GM12878 (cell line): Measurements from ENCODE around the gene RBMS1. TPM values are rescaled to one million over a fixed set of nuclear protein-coding genes. Genes with fewer than 3 reads are reported as not detected.

Experiments used
- ATAC-seq: fragments of 200-7000 bp; cut with Tn5 transposase; 3 replicates; pipeline ENCODE4 v1.9.1; 2020; ENCODE audit warnings: mild to moderate bottlenecking, moderate library complexity
- BruUV-seq: library from RNA; stranded (reverse); fragments of 400-500 nt; replicated peaks from 2 replicates; lab custom pipeline; 2021; lab: Mats Ljungman, UMichigan
- CTCF ChIA-PET: fragments of 300-600 bp; sonication (Branson Sonifier 250); formaldehyde crosslinking; extraction: SDS; loops from one replicate; lab custom pipeline; 2021; ENCODE audit warnings: inconsistent platforms; lab: Yijun Ruan, JAX
- POLR2A ChIA-PET: fragments of 350-600 bp; formaldehyde crosslinking; extraction: SDS; loops from one replicate; lab custom pipeline; 2021; ENCODE audit warnings: inconsistent platforms; lab: Charles Lee
- RAD21 ChIA-PET: fragments of 300-600 bp; sonication (Branson Sonifier 250); formaldehyde crosslinking; loops from one replicate; lab custom pipeline; 2023; ENCODE audit warnings: antibody characterized with exemption; ENCODE audit not compliant: unreplicated experiment; lab: Charles Lee
- SMC1A ChIA-PET: fragments of 300-600 bp; sonication (Branson Sonifier 250); formaldehyde crosslinking; loops from one replicate; lab custom pipeline; 2023; ENCODE audit not compliant: unreplicated experiment, uncharacterized antibody; lab: Charles Lee
- DNase-seq: peaks from one replicate; pipeline ENCODE4 v3.0.0-alpha.2; 2011; ENCODE audit warnings: low read depth, low spot score
- FAIRE-seq: peaks from 3 replicates; lab custom pipeline; 2011; peaks lifted over from hg19 to GRCh38; lab: Jason Lieb, UNC
- H2AFZ ChIP-seq: 2 replicates; pipeline ENCODE4 v1.6.0; 2011; ENCODE audit warnings: low read depth, low read length, control low read depth; ENCODE audit not compliant: control insufficient read depth
- H3K27ac ChIP-seq: 2 replicates; pipeline ENCODE4 v1.5.1; 2011; ENCODE audit warnings: control low read depth; ENCODE audit not compliant: control insufficient read depth, insufficient read depth
- H3K27me3 ChIP-seq, 2 experiments: replicated peaks in 1 of 2; 2 replicates each; pipeline versions ENCODE4 v1.6.0 to v1.6.1; 2011; ENCODE audit warnings: low read length in 1 of 2; ENCODE audit not compliant: control insufficient read depth in 2 of 2, insufficient read depth in 2 of 2
- H3K36me3 ChIP-seq, 2 experiments: 2 replicates each; pipeline ENCODE4 v1.5.1; 2011; ENCODE audit warnings: low read length in 1 of 2; ENCODE audit not compliant: control insufficient read depth in 2 of 2, insufficient read depth in 2 of 2
- H3K4me1 ChIP-seq: 2 replicates; pipeline ENCODE4 v1.6.1; 2011; ENCODE audit warnings: mild to moderate bottlenecking, low read length, moderate library complexity, mixed read lengths; ENCODE audit not compliant: control insufficient read depth, insufficient read depth
- H3K4me2 ChIP-seq: 2 replicates; pipeline ENCODE4 v1.6.0; 2011; ENCODE audit warnings: control low read depth; ENCODE audit not compliant: control insufficient read depth, insufficient read depth
- H3K4me3 ChIP-seq: fragments of 200-600 bp; sonication (generic); 2 replicates; pipeline ENCODE4 v1.5.1; 2016
- H3K79me2 ChIP-seq: 2 replicates; pipeline ENCODE4 v1.6.0; 2011; ENCODE audit warnings: low read length; ENCODE audit not compliant: control insufficient read depth, insufficient read depth
- H3K9ac ChIP-seq: 2 replicates; pipeline ENCODE4 v1.8.0; 2011; ENCODE audit warnings: low read length, control low read depth, mixed read lengths; ENCODE audit not compliant: control insufficient read depth, insufficient read depth
- H3K9me3 ChIP-seq: replicated peaks from 3 replicates; pipeline ENCODE4 v1.5.1; 2011; ENCODE audit warnings: mild to moderate bottlenecking, low read length; ENCODE audit not compliant: control insufficient read depth, insufficient read depth
- H4K20me1 ChIP-seq: 2 replicates; pipeline ENCODE4 v1.6.0; 2011; ENCODE audit not compliant: control insufficient read depth, insufficient read depth
- BMI1 ChIP-seq: fragments of 450-650 bp; IDR thresholded peaks from 2 replicates; pipeline ENCODE4 v1.6.1; 2016; ENCODE audit warnings: mild to moderate bottlenecking, moderate library complexity, borderline replicate concordance
- CUX1 ChIP-seq: IDR thresholded peaks from 2 replicates; pipeline ENCODE4 v1.6.1; 2012; ENCODE audit warnings: improper control_type of control experiment, low read depth, low read length; ENCODE audit not compliant: insufficient replicate concordance
- EED ChIP-seq: sonication (generic); IDR thresholded peaks from 2 replicates; pipeline ENCODE4 v1.6.1; 2016; ENCODE audit warnings: antibody characterized with exemption, low read depth
- IRF3 ChIP-seq: fragments of 450-650 bp; IDR thresholded peaks from 2 replicates; pipeline ENCODE4 v1.6.1; 2014; ENCODE audit warnings: mild to moderate bottlenecking
- LARP7 ChIP-seq: fragments of 450-650 bp; IDR thresholded peaks from 2 replicates; pipeline ENCODE4 v1.6.1; 2017; ENCODE audit warnings: mild to moderate bottlenecking
- MYB ChIP-seq: fragments of 150-350 bp; IDR thresholded peaks from 2 replicates; pipeline ENCODE4 v1.6.1; 2014; ENCODE audit warnings: mild to moderate bottlenecking, low read depth, low read length, borderline replicate concordance
- NFYA ChIP-seq: IDR thresholded peaks from 2 replicates; pipeline ENCODE4 v1.6.1; 2011; ENCODE audit warnings: low read depth, mild to moderate bottlenecking, low read length, improper control_type of control experiment, borderline replicate concordance
- NR2C1 ChIP-seq: fragments of 450-650 bp; IDR thresholded peaks from 2 replicates; pipeline ENCODE4 v1.6.1; 2017; ENCODE audit warnings: antibody characterized with exemption, mild to moderate bottlenecking, moderate library complexity
- SIX5 ChIP-seq: IDR thresholded peaks from 2 replicates; pipeline ENCODE4 v1.6.1; 2011; ENCODE audit warnings: mild to moderate bottlenecking, low read depth, low read length, moderate library complexity; ENCODE audit not compliant: severe bottlenecking
- SMARCA5 ChIP-seq: fragments of 450-650 bp; IDR thresholded peaks from 2 replicates; pipeline ENCODE4 v1.6.1; 2017; ENCODE audit warnings: mild to moderate bottlenecking
- SREBF1 ChIP-seq: IDR thresholded peaks from 2 replicates; pipeline ENCODE4 v1.6.1; 2012; ENCODE audit warnings: mild to moderate bottlenecking, low read length
- TAF1 ChIP-seq: IDR thresholded peaks from 2 replicates; pipeline ENCODE4 v1.6.1; 2011; ENCODE audit warnings: mild to moderate bottlenecking, low read depth, low read length, borderline replicate concordance
- ZBTB33 ChIP-seq: fragments of 450-650 bp; IDR thresholded peaks from 2 replicates; pipeline ENCODE4 v1.6.1; 2017; ENCODE audit warnings: mild to moderate bottlenecking
- ZNF384 ChIP-seq: IDR thresholded peaks from 2 replicates; pipeline ENCODE4 v1.6.1; 2012; ENCODE audit warnings: low read depth, mild to moderate bottlenecking, low read length, improper control_type of control experiment, borderline replicate concordance
- WGBS: methylation state at CpG from one replicate; pipeline ENCODE4 v1.1.6; 2016; ENCODE audit warnings: low lambda C conversion rate; ENCODE audit not compliant: insufficient replicate concordance, insufficient coverage; ENCODE audit errors: missing lambda C conversion rate; 5-methylcytosine and 5-hydroxymethylcytosine counted together
- in situ Hi-C: fragments of 300-500 bp; cut with MboI; formaldehyde crosslinking; loops from 9 replicates; pipeline ENCODE4 v1.14.3; 2018; ENCODE audit warnings: mixed read lengths
- intact Hi-C: fragments of 100-400 bp; cut with micrococcal nuclease; formaldehyde crosslinking; loops from one replicate; pipeline ENCODE4 v1.14.2; 2022; ENCODE audit not compliant: unreplicated experiment
- polyA plus RNA-seq, 11 experiments: library from polyadenylated mRNA; depleted of rRNA in 4 of 11; unstranded in 6 of 11; stranded (reverse) in 5 of 11; fragments of >200 nt; fragmentation: Nextera tagmentation in 4 of 11; fragmentation: Illumina TruSeq in 1 of 11; extraction: Ambion mirVana in 4 of 11; extraction: Trizol in 1 of 11; gene quantifications; 1 replicate in 1 of 11; 2 replicates in 10 of 11; pipeline versions ENCODE4 v1.2.1 to v1.2.3, GENCODE V29; 2011 to 2016; ENCODE audit warnings: inconsistent platforms in 2 of 11, missing spikeins in 2 of 11, low read depth in 1 of 11
- total RNA-seq, 4 experiments: library from RNA; depleted of rRNA in 3 of 4; stranded (reverse); fragments of >200 nt in 3 of 4; fragmentation: Illumina TruSeq in 1 of 4; extraction: Trizol in 1 of 4; gene quantifications; 2 replicates each; pipeline versions ENCODE4 v1.2.1 to v1.2.3, GENCODE V29; 2013 to 2021

The RBMS1 gene
- total and polyA plus RNA-seq, 10 of the 15 experiments (the other 5 are each of a cell fraction or from before 2014, with no cell fraction given), result 0.04 to 0.31 (median 0.17) TPM; not detected in 1

- BruUV-seq, result no TSS peak
- Histone ChIP-seq H3K79me2 (no peaks in the 10 kb centered on the region), H3K27ac (no peak overlapping the region), H3K27me3 (no peaks in the 10 kb centered on the region), H2AFZ (no peak overlapping the region), H3K9me3 (no peaks in the 10 kb centered on the region), H3K4me2 (no peak overlapping the region), H3K9ac (no peak overlapping the region), H4K20me1 (no peaks in the 10 kb centered on the region), H3K4me3 (no peak overlapping the region), H3K36me3 (no peaks in the 10 kb centered on the region), H3K4me1 (no peaks in the 10 kb centered on the region)
- no peak for DNase-seq
- no peak for ATAC-seq
- ChIA-PET CTCF (no interaction called here), POLR2A (no interaction called here), SMC1A (no interaction called here), RAD21 (no interaction called here)
- WGBS, result 16% methylated on average over 6 of the region's 6 CpGs
- in situ Hi-C loops (no loop called here), intact Hi-C loops (no loop called here)
- FAIRE-seq, result no peak
- no peak for TF ChIP-seq SMARCA5
- no peak for TF ChIP-seq CUX1
- TF ChIP-seq MYB, result no peak
- TF ChIP-seq NR2C1, result no peak
- TF ChIP-seq BMI1, result no peak
- TF ChIP-seq LARP7, result no peak
- TF ChIP-seq NFYA, result no peak
- no peak for TF ChIP-seq ZBTB33
- TF ChIP-seq IRF3, result no peak
- no peak for TF ChIP-seq SREBF1
- TF ChIP-seq EED, result no peak
- no peak for TF ChIP-seq ZNF384
- no peak for TF ChIP-seq TAF1
- no peak for TF ChIP-seq SIX5
Observed at GRCh38 chr2:160467086-160467485, 26.5 kb downstream of the RBMS1 start.
